ENCODE data around the gene RNASE7. TPM values are rescaled to one million over a fixed set of nuclear protein-coding genes. Genes with fewer than 3 reads are reported as not detected.

Gene RNASE7
- total and polyA plus RNA-seq, 9 donors = not detected

GRCh38 chr14:21048638-21049037 lies 6.5 kb downstream of the RNASE7 start:
- Histone ChIP-seq H3K27ac (no peak overlapping the region), H3K9me3 (no peaks in the 10 kb centered on the region), H3K4me3 (no peak overlapping the region), H3K4me1 (ENCODE audit: insufficient read depth) (peaks cover 3% of the 10 kb centered on the region), H3K36me3 (no peaks in the 10 kb centered on the region), H3K27me3 (no peaks in the 10 kb centered on the region)
- intact Hi-C loops (cut with DNase I) = loop anchor here in 1 of 4 donors (10.0 kb wide), 1 partner anchor 54 kb away; the partner anchor contains the start of gene SLC39A2
- no peak for TF ChIP-seq EP300 (IDR thresholded peaks at IDR 0.05)
- TF ChIP-seq POLR2A (IDR thresholded peaks at IDR 0.05) = no peak
- TF ChIP-seq, protein P1, sequence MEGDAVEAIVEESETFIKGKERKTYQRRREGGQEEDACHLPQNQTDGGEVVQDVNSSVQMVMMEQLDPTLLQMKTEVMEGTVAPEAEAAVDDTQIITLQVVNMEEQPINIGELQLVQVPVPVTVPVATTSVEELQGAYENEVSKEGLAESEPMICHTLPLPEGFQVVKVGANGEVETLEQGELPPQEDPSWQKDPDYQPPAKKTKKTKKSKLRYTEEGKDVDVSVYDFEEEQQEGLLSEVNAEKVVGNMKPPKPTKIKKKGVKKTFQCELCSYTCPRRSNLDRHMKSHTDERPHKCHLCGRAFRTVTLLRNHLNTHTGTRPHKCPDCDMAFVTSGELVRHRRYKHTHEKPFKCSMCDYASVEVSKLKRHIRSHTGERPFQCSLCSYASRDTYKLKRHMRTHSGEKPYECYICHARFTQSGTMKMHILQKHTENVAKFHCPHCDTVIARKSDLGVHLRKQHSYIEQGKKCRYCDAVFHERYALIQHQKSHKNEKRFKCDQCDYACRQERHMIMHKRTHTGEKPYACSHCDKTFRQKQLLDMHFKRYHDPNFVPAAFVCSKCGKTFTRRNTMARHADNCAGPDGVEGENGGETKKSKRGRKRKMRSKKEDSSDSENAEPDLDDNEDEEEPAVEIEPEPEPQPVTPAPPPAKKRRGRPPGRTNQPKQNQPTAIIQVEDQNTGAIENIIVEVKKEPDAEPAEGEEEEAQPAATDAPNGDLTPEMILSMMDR (IDR thresholded peaks at IDR 0.05) = no peak
- no peak for DNase-seq
- 41 to 47% (median 45%) methylated on average over 2 of the region's 2 CpGs for WGBS, 3 donors

DNA sequence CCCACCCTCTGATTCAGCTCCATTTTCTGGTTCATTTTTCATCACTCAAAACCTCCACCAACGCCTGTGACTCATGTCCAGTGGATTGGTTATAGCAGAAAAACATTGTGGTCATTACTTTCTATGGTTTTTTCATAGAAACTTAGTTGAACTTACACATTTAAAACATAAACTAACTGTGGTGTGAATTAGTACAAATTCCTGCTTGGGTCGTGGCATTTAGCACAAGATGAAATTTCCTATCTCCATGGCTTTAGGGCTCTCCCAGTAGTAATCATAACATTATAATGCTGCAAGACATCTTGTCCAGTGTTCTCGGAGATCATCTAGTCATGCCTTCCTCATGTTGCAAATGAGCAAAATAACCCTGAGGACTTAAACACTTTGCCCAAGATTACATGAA lies 7.1 kb downstream of the RNASE7 start:
- H3K9me3 ChIP-seq = no peaks in the 10 kb centered on the region
- H3K27ac ChIP-seq = no peak overlapping the region
- WGBS, 3 donors = 42 to 52% (median 45%) methylated on average over 3 of the region's 3 CpGs
- peaks cover 3% of the 10 kb centered on the region for H3K4me1 ChIP-seq (ENCODE audit: insufficient read depth)
- intact Hi-C loops (cut with DNase I) = loop anchor here in 1 of 4 donors (10.0 kb wide), 1 partner anchor 54 kb away; the partner anchor contains the start of gene SLC39A2
- H3K4me3 ChIP-seq = no peak overlapping the region
- no peaks in the 10 kb centered on the region for H3K36me3 ChIP-seq
- TF ChIP-seq POLR2A (IDR thresholded peaks at IDR 0.05) = no peak
- TF ChIP-seq, protein P1 (IDR thresholded peaks at IDR 0.05) = no peak
- TF ChIP-seq EP300 (IDR thresholded peaks at IDR 0.05) = no peak
- no peaks in the 10 kb centered on the region for H3K27me3 ChIP-seq
- DNase-seq = no peak

GRCh38 chr14:21050597-21050996 lies 8.4 kb downstream of the RNASE7 start:
- Histone ChIP-seq H3K36me3 (no peaks in the 10 kb centered on the region), H3K27ac (no peak overlapping the region), H3K27me3 (no peaks in the 10 kb centered on the region), H3K4me3 (no peak overlapping the region), H3K9me3 (no peaks in the 10 kb centered on the region), H3K4me1 (ENCODE audit: insufficient read depth) (peaks cover 3% of the 10 kb centered on the region)
- no peak for DNase-seq
- intact Hi-C loops (cut with DNase I) = no loop called here
- WGBS, 3 donors = 70 to 80% (median 76%) methylated on average over 3 of the region's 3 CpGs
- no peak for TF ChIP-seq EP300 (IDR thresholded peaks at IDR 0.05)
- TF ChIP-seq, protein P1 (IDR thresholded peaks at IDR 0.05) = no peak

DNA sequence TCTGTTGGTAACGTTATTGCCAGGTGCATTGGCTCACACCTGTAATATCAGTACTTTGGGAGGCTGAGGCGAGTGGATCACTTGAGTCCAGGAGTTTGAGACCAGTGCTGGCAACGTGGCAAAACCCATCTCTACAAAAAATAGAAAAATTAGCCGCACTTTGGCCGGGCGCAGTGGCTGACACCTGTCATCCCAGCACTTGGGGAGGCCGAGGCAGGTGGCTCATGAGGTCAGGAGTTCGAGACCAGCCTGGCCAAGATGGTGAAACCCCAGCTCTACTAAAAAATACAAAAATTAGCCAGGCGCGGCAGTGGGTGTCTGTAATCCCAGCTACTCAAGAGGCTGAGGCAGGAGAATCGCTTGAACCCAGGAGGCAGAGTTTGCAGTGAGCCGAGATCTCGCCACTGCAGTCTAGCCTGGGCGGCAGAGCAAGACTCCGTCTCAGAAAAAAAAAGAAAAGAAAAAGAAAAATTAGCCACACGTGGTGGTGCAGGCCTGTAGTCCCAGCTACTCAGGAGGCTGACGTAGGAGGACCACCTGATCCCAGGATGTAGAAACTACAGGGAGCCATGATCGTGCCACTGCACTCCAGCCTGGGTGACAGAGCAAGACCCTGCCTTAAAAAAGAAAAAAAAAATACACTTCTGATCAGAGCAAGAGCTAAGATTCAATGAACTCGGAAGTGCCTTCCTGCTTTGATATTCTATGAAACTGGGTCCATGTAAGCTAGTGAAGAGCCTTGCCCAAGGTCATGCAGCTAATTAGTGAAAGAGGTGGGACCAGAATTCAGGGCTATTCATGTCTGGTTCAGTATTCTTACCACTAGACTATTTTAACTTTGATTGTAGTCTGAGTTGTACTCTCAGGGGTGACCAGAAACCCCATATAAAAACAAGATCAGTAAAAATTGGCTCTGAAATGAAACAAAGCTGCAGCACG lies 11.3 kb downstream of the RNASE7 start:
- 83 to 87% (median 85%) methylated on average over 20 of the region's 20 CpGs for WGBS, 3 donors
- DNase-seq = no peak
- intact Hi-C loops (cut with DNase I) = no loop called here
- H3K4me3 ChIP-seq = no peak overlapping the region
- no peaks in the 10 kb centered on the region for H3K9me3 ChIP-seq
- TF ChIP-seq POLR2A (IDR thresholded peaks at IDR 0.05) = no peak
- H3K27ac ChIP-seq = no peak overlapping the region
- H3K4me1 ChIP-seq (ENCODE audit: insufficient read depth) = no peaks in the 10 kb centered on the region
- no peaks in the 10 kb centered on the region for H3K36me3 ChIP-seq
- H3K27me3 ChIP-seq = no peaks in the 10 kb centered on the region
